ENCODE results near the gene DHDH.
"Not testable (repeated sequence)": the region's sequence is repeated elsewhere in the genome, so short reads cannot be mapped to it uniquely, and the experiment has no call there.

Gene DHDH

GRCh38 chr19:48918071-48918470, 15.4 kb upstream of the DHDH start:
- DNase-seq = no peak

GRCh38 chr19:48918801-48919247, 14.7 kb upstream of the DHDH start:
- DNase-seq = peak; percentile 32

- DNase-seq = not testable (repeated sequence)
These were observed 14.2 kb upstream of the DHDH start for GRCh38 chr19:48919271-48919670.

DNA sequence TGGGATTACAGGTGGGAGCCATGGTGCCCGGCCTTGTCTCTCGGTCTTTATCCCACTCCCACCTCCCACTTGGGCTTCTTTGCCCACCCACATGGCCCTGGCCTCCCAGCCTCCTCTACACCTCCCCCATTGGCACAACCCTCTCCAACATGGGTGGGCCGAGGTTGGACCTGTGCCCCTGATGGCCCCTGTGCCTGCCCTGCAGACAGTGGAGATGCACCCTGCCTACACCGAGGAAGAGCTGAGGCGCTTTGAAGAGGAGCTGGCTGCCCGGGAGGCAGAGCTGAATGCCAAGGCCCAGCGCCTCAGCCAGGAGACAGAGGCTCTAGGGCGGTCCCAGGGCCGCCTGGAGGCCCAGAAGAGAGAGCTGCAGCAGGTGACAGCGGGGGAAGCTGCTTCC, 12.6 kb upstream of the DHDH start:
- no peak for DNase-seq

- no peak for DNase-seq
These were observed 11.6 kb upstream of the DHDH start for GRCh38 chr19:48921721-48922500.

DNA sequence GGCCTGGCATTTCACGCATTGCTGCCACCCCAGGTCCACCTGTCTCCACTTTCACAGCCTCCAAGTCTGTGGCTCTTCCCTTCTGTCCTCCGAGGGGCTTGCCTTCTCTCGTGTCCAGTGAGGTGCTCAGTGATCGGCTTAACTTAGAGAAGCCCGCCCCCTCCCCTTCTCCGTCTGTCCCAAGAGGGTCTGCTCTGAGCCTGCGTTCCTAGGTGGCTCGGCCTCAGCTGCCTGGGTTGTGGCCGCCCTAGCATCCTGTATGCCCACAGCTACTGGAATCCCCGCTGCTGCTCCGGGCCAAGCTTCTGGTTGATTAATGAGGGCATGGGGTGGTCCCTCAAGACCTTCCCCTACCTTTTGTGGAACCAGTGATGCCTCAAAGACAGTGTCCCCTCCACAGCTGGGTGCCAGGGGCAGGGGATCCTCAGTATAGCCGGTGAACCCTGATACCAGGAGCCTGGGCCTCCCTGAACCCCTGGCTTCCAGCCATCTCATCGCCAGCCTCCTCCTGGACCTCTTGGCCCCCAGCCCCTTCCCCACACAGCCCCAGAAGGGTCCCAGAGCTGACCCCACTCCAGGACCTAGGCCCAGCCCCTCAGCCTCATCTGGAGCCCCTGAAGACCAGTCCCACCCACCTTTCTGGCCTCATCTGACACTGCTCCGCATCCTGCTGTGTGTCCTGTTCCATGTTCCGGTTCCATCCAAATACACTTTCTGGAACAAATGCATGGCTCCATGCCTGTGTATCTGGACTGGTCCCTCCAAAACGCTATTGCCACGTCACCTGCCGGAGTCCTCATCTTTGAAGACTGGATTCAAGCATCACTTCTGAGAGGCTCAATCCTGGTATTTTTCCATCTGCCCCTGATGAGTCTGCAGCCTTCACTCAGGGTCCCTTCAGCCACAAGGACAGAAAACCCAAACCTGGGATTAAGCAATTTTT, 10.7 kb upstream of the DHDH start:
- no peak for DNase-seq

- DNase-seq = no peak
These were observed 8.2 kb upstream of the DHDH start for GRCh38 chr19:48925240-48925843.

- not testable (repeated sequence) for DNase-seq
These were observed 7.6 kb upstream of the DHDH start for GRCh38 chr19:48925890-48926289.

GRCh38 chr19:48926909-48927308, 6.6 kb upstream of the DHDH start:
- no peak for DNase-seq

DNA sequence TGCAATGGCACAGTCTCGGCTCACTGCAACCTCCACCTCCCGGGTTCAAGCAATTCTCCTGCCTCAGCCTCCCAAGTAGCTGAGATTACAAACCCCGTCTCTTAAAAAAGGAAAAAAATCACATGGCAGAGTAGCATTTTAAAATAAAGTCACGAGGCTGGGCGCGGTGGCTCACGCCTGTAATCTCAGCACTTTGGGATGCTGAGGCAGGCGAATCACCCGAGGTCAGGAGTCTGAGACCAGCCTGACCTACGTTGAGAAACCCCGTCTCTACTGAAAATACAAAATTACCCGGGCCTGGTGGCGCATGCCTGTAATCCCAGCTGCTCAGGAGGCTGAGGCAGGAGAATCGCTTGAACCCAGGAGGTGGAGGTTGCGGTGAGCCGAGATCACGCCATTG, 5.8 kb upstream of the DHDH start:
- DNase-seq = not testable (repeated sequence)

GRCh38 chr19:48928164-48929025, 5.1 kb upstream of the DHDH start:
- DNase-seq = no peak

DNA sequence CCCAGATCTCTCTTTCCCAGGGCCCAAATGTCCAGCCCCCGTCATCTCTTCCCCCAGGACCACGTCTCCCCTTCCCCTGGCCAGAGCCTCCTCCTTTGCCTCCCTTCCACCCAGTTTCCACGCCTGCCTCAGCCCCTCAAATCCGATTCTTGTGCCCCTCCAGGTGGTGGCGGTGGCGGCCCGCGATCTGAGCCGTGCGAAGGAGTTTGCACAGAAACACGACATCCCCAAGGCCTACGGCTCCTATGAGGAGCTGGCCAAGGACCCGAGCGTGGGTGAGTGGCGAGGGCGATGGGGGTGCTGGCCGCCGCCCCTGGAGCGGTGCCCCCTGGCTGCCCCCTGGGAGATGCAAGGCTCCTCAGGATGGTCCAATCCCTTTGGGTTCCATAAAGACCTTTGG, 1.3 kb downstream of the DHDH start:
- no peak for DNase-seq

DNA sequence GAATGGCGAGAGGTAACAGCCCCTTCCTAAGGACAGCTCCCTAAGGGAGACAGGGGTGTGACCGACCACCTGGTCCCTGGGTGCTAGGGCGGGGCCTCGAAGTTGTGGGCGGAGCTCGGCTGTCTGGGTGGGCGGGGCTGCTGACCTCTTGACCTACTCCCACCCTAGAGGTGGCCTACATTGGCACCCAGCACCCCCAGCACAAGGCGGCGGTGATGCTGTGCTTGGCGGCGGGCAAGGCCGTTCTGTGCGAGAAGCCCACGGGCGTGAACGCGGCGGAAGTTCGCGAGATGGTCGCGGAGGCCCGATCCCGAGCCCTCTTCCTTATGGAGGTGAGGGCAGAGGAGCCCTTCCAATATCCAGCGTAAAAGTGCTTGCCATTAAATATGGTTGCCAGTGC, 2.4 kb downstream of the DHDH start:
- DNase-seq = no peak

DNA sequence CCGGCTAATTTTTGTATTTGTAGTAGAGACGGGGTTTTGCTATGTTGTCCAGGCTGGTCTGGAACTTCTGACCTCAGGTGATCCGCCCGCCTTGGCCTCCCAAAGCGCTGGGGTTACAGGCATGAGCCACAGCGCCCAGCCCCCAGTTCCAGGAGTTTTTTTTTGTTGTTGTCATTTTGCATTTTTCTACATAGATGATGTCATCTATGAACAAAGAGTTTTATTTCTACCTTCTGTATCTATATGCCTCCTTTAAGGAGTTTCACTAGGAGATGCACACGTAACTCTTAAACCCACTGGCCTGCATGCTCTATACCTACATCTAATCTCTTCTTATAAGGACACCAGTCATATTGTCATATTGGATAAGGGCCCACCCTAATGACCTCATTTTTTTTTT, 4.8 kb downstream of the DHDH start:
- DNase-seq = no peak

GRCh38 chr19:48940902-48941301, 7.4 kb downstream of the DHDH start:
- DNase-seq = no peak

GRCh38 chr19:48943081-48943480, 9.6 kb downstream of the DHDH start:
- DNase-seq = no peak

DNA sequence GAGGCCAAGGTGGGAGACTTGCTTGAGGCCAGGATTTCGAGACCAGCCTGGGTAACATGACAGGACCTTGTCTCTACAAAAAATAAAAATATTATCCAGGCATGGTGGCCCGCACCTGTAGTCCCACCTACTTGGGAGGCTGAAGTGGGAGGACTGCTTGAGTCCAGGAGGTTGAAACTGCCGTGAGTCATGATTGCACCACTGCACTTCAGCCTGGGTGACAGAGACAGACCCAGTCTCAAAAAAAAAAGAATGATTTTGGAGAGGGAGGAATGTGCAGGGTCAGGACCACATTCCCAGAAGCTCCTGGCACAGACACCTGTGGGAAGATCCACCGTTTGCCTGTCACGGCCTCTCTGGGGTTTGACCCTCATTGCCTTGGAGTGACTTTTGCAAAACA, 11.9 kb downstream of the DHDH start:
- no peak for DNase-seq

DNA sequence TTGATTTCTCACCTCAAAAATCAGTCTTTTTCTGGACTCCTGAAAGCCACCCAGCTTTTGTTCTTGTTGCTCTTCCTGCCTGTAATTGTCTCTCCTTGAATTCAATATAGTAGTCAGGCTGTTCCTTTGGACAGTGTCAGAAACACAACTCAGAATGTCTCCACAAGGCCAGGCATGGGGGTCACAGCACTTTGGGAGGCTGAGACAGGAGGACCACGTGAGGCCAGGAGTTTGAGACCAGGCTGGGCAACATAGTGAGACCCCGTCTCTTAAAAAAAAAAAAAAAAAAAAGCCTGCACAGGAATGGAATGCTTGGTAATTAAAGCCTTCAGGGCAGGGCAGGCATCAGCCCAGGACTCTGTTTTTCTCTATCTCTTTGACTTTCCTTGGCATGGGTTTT, 12.3 kb downstream of the DHDH start:
- DNase-seq = no peak

DNA sequence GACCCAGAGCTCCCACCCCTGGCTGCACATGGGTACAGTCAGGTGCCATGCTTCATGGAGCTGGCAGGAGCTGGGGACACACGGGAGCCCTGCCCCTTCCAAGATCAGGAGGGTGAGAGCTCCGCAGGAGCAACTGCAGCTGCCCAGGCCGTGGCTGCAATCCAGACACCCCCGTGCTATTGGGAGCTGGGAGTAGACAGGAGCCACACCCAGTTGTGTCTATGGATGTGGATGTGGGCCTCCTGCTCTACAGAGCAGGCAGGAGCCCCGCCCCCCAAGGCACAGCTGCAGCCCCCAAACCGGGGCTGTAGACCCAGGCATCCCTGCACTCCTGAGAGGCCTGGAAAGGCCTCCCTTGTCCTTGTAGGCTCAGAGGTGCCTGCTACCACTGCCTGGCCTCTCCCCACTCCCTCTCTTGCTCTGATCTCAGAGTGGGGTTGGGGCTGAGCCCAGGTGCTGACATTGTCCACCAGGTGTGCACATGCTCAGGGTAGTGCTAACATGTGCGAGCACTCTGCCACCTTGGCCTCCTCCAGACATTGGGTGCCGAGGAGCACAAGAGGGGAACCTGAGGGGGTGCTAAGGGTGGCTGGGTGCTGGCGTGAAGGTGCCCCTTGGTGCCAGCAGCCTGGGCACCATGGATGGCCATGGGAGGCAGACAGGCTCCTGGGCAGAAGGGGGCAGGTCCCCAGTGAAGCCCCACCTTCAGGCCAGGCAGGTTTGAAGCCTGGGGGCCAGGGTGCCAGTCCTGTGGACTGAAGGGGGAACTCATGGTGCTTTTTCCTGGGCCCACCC, 13.2 kb downstream of the DHDH start:
- DNase-seq = no peak

- no peak for DNase-seq
These were observed 13.7 kb downstream of the DHDH start for GRCh38 chr19:48947258-48947542.

GRCh38 chr19:48950159-48950558, 16.7 kb downstream of the DHDH start:
- no peak for DNase-seq

Data from retina (tissue), 1 donor.